GM21381 (cell line): ENCODE data around the gene SLC35E4.
A peak's percentile ranks its signal among the peaks of the same experiment; 100 is the strongest.
"Not testable (repeated sequence)": the region's sequence is repeated elsewhere in the genome, so short reads cannot be mapped to it uniquely, and the experiment has no call there.

Experiments
- ATAC-seq: cut with Tn5 transposase; IDR thresholded peaks from one replicate; pipeline ENCODE4 v1.9.1; 2021; ENCODE audit warnings: mild to moderate bottlenecking, moderate library complexity; ENCODE audit not compliant: unreplicated experiment

Gene SLC35E4

GRCh38 chr22:30610299-30610698 is 25.3 kb upstream of the SLC35E4 start:
- no peak for ATAC-seq

- no peak for ATAC-seq
Observed at GRCh38 chr22:30611197-30611596, 24.4 kb upstream of the SLC35E4 start.

GRCh38 chr22:30612789-30613188 is 22.8 kb upstream of the SLC35E4 start:
- ATAC-seq = no peak

GRCh38 chr22:30614268-30614667 is 21.3 kb upstream of the SLC35E4 start:
- ATAC-seq = no peak

- no peak for ATAC-seq
Observed at GRCh38 chr22:30614879-30615278, 20.7 kb upstream of the SLC35E4 start.

GRCh38 chr22:30615543-30615954 is 20.0 kb upstream of the SLC35E4 start:
- no peak for ATAC-seq

- ATAC-seq = no peak
Observed at GRCh38 chr22:30617819-30618218, 17.8 kb upstream of the SLC35E4 start.

GRCh38 chr22:30619909-30620308 is 15.7 kb upstream of the SLC35E4 start:
- not testable (repeated sequence) for ATAC-seq

- ATAC-seq = no peak
Observed at GRCh38 chr22:30626413-30626812, 9.2 kb upstream of the SLC35E4 start.

- ATAC-seq = no peak
Observed at GRCh38 chr22:30627471-30627870, 8.1 kb upstream of the SLC35E4 start.

GRCh38 chr22:30628491-30628890 is 7.1 kb upstream of the SLC35E4 start:
- no peak for ATAC-seq

- ATAC-seq = not testable (repeated sequence)
Observed at GRCh38 chr22:30631469-30631868, 4.1 kb upstream of the SLC35E4 start.

- ATAC-seq = peak; percentile 52
Observed at GRCh38 chr22:30634471-30635233, 929 bp upstream of the SLC35E4 start.

- ATAC-seq = no peak
Observed at GRCh38 chr22:30636226-30637077, 871 bp downstream of the SLC35E4 start.

GRCh38 chr22:30637701-30638114 is 2.1 kb downstream of the SLC35E4 start:
- ATAC-seq = no peak

GRCh38 chr22:30640361-30640760 is 4.8 kb downstream of the SLC35E4 start:
- ATAC-seq = no peak

GRCh38 chr22:30640839-30641430 is 5.4 kb downstream of the SLC35E4 start:
- ATAC-seq = no peak

- no peak for ATAC-seq
Observed at GRCh38 chr22:30643055-30643875, 7.7 kb downstream of the SLC35E4 start.

- ATAC-seq = no peak
Observed at GRCh38 chr22:30646518-30647160, 11.1 kb downstream of the SLC35E4 start.

- ATAC-seq = no peak
Observed at GRCh38 chr22:30647536-30647935, 12.0 kb downstream of the SLC35E4 start.
